Esophagus squamous epithelium (tissue), 4 donors: ENCODE data around the gene SVOP.

Source experiments
- POLR2A ChIP-seq, 4 donors: fragments of 450-650 bp; IDR thresholded peaks; one replicate each; pipeline ENCODE4 v1.6.1; 2017; ENCODE audit warnings: antibody characterized with exemption in 4 of 4, mild to moderate bottlenecking in 4 of 4, moderate library complexity in 3 of 4
- TF ChIP-seq, protein P1 (sequence below), 6 experiments: fragments of 450-650 bp in 4 of 6; fragments of 200-600 bp in 2 of 6; sonication (generic) in 2 of 6; IDR thresholded peaks; one replicate each; pipeline ENCODE4 v1.5.1; 2016 to 2019; ENCODE audit warnings: antibody characterized with exemption in 6 of 6, mild to moderate bottlenecking in 4 of 6, moderate library complexity in 4 of 6

DNA sequence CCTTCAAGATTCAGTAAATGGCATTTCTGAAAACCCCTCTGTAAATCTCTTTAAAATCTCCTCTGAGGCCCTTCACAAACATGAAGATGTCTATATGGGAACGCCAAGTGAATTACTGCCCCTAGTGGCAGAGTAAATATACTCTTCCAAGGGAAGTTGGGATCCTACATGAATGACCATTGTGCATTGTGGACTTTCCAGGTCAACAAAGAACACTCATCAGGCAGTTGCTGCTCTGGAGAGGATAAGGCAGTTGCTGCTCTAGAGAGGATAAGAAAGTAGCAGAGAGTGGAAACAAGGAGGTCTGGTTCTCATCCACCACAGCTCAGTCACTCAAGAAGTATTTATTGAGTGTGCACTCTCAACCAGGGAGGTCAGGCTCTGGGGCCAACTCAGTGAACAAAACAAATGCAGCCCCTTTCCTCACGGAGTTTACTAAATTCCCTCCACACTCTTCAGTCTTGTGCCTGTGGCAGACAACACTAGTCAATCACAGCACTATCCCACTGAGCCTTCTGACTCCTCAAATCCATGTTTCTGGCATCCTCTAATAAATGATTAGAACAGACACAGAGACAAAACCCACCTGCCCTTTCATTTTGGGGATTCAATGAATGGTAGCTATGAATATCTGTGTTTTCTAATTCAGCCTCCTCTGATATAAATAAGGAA is 52.9 kb downstream of the SVOP start:
- TF ChIP-seq, protein P1, sequence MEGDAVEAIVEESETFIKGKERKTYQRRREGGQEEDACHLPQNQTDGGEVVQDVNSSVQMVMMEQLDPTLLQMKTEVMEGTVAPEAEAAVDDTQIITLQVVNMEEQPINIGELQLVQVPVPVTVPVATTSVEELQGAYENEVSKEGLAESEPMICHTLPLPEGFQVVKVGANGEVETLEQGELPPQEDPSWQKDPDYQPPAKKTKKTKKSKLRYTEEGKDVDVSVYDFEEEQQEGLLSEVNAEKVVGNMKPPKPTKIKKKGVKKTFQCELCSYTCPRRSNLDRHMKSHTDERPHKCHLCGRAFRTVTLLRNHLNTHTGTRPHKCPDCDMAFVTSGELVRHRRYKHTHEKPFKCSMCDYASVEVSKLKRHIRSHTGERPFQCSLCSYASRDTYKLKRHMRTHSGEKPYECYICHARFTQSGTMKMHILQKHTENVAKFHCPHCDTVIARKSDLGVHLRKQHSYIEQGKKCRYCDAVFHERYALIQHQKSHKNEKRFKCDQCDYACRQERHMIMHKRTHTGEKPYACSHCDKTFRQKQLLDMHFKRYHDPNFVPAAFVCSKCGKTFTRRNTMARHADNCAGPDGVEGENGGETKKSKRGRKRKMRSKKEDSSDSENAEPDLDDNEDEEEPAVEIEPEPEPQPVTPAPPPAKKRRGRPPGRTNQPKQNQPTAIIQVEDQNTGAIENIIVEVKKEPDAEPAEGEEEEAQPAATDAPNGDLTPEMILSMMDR (IDR thresholded peaks at IDR 0.05), result peak in 3 of 6 experiments; percentile 12 to 50 (median 33)
- TF ChIP-seq POLR2A (IDR thresholded peaks at IDR 0.05), result no peak
